ENCODE measurements around the gene TTLL7.
A peak's percentile ranks its signal among the peaks of the same experiment; 100 is the strongest.

The TTLL7 gene

DNA sequence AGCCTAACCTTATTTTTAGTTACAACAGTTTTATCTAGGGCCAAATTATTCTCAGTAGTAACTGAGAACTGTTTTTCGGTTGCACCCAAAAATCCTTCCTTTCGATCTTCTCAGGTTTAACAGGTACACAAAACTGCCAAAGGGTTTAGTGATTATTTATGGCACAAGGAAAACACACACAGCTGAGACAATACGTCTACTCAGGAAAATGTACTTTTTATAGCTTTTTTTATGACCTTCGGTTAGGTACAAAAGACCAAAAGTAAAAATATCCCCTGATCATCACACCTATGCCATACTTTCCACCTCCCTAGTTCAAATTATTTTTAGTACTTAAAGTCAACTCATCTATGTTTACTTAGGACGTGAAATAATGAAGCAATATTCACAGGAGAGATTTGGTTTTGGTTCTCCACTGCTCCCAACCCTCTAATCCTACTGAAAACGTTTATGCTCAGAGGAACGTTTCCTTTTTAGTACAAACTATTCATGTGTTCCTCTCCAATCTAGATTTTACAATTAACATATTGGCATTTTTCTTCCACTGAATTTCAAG is 48.7 kb downstream of the TTLL7 start:
- in situ Hi-C loops (cut with MboI; ENCODE audit: low pct_unique_long_range_greater_than_20kb, low sequenced_read_pairs, unreplicated experiment), result no loop called here
- TF ChIP-seq, protein P1, sequence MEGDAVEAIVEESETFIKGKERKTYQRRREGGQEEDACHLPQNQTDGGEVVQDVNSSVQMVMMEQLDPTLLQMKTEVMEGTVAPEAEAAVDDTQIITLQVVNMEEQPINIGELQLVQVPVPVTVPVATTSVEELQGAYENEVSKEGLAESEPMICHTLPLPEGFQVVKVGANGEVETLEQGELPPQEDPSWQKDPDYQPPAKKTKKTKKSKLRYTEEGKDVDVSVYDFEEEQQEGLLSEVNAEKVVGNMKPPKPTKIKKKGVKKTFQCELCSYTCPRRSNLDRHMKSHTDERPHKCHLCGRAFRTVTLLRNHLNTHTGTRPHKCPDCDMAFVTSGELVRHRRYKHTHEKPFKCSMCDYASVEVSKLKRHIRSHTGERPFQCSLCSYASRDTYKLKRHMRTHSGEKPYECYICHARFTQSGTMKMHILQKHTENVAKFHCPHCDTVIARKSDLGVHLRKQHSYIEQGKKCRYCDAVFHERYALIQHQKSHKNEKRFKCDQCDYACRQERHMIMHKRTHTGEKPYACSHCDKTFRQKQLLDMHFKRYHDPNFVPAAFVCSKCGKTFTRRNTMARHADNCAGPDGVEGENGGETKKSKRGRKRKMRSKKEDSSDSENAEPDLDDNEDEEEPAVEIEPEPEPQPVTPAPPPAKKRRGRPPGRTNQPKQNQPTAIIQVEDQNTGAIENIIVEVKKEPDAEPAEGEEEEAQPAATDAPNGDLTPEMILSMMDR (IDR thresholded peaks at IDR 0.05; ENCODE audit: extremely low read depth, insufficient read depth, missing control alignments), result no peak
- DNase-seq (ENCODE audit: low spot score), result no peak

DNA sequence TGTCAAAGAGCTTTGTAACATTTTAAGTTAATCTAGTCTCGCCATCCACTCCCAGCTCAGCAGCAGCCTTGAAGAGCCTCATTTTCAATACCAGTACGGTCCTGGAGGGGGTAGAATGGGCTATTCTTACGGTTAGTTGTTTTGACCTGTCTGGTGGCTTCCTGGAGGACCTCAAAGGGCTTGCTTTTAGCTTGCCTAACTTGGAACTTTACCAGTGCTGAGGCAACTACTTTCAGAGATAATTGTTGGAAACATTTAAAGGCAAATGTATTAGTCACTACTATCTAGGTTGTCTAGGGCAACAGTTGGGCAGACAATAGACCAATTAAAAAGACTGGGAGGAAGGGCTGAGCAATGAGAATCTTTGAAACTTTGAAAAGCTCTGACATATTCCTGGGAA is 56.0 kb downstream of the TTLL7 start:
- DNase-seq (ENCODE audit: low spot score), result no peak
- TF ChIP-seq, protein P1 (IDR thresholded peaks at IDR 0.05; ENCODE audit: extremely low read depth, insufficient read depth, missing control alignments), result no peak
- in situ Hi-C loops (cut with MboI; ENCODE audit: low pct_unique_long_range_greater_than_20kb, low sequenced_read_pairs, unreplicated experiment), result loop anchor here (10.0 kb wide), 1 partner anchor 492 kb away; no protein-coding TSS in a partner anchor

DNA sequence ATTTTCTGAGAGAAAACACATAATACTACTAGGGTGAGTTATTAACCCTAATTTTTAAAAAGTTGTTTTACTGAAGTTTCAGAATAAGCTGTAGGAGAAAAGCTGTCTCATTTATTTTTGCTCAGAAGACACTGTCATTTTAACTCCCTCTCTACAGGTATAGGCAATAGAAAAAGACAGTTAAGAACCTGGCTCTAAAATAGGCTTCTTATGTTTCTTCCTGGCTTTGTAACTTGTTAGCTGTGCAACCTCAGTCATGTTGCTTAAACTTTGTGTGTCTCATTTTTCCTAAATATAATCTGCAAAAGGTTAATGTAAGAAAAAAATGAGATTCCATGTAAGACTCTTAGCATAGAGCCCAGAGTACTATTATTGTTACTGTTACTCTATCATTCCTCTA is 64.4 kb downstream of the TTLL7 start:
- TF ChIP-seq, protein P1 (IDR thresholded peaks at IDR 0.05; ENCODE audit: extremely low read depth, insufficient read depth, missing control alignments), result no peak
- in situ Hi-C loops (cut with MboI; ENCODE audit: low pct_unique_long_range_greater_than_20kb, low sequenced_read_pairs, unreplicated experiment), result no loop called here
- no peak for DNase-seq (ENCODE audit: low spot score)

DNA sequence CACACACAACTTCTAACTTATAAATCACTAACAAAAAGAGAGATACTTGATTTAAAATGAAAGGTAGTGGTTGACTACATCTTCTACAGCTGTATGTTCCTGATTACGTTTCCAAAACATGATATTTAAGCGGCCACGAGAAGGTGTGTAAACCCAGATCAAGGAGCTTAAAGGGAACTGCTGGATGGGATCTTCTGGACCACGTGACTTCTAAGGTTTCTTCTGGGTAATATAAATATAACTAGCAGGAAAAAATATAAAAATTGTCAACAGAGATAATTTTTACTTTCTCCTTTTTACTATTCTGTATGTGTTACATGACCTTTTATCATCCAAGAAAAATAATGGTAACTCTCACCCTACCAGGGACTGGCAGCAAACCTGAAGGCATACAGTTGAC is 66.2 kb downstream of the TTLL7 start:
- in situ Hi-C loops (cut with MboI; ENCODE audit: low pct_unique_long_range_greater_than_20kb, low sequenced_read_pairs, unreplicated experiment), result no loop called here
- TF ChIP-seq, protein P1 (IDR thresholded peaks at IDR 0.05; ENCODE audit: extremely low read depth, insufficient read depth, missing control alignments), result no peak
- no peak for DNase-seq (ENCODE audit: low spot score)

DNA sequence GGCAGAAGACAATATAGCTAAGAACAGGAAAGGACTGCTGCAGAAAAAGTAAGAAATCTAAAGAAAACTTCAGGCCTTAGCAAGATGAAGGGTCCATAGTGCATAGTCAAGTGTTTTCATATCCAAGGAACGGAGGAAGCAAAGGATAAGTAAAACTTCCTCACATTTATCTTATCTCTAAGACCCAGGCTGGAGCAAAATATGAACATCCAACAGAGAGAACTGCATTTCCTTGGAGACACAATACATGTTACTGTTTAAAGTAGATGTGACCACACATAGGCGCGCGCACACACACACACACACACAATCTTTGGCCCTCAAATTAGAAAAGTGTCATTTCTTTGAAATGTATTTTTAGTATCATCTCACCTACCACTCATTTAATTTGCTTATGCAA is 66.7 kb downstream of the TTLL7 start:
- TF ChIP-seq, protein P1 (IDR thresholded peaks at IDR 0.05; ENCODE audit: extremely low read depth, insufficient read depth, missing control alignments), result no peak
- in situ Hi-C loops (cut with MboI; ENCODE audit: low pct_unique_long_range_greater_than_20kb, low sequenced_read_pairs, unreplicated experiment), result no loop called here
- DNase-seq (ENCODE audit: low spot score), result no peak

DNA sequence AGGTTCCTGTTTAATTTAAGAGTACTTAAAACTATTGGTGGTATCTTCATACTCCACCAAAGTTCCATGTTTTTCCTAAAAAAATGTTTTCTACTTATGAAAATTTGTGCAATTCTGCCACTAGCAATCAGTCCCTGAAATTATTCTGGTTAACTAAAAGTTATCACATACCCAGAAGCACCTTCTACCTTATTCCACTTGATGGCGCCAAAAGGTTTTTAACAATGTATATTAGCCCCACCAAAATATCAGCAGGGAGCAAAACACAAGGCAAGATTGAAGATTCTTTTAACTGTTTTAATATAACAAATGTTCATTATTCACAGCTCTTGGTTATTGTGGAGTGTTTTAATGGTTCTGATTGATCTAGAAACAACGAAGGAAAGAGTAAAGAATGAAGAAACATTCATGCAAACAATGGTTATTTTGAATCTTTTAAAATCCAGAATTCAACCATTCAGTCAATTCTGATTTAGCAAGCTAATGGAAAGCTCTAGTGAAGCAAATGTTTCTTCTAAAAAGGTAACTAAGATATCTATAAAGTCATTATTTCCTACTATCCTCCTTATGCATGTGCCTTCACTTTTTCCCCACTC is 67.2 kb downstream of the TTLL7 start:
- TF ChIP-seq, protein P1 (IDR thresholded peaks at IDR 0.05; ENCODE audit: extremely low read depth, insufficient read depth, missing control alignments), result peak; percentile 67
- DNase-seq (ENCODE audit: low spot score), result peak; percentile 37
- in situ Hi-C loops (cut with MboI; ENCODE audit: low pct_unique_long_range_greater_than_20kb, low sequenced_read_pairs, unreplicated experiment), result no loop called here

All from GM13977 (cell line).